GM21717 (cell line): ENCODE data around the gene SPACA7.

Source experiments
- ATAC-seq: cut with Tn5 transposase; IDR thresholded peaks from one replicate; pipeline ENCODE4 v1.9.1; 2021; ENCODE audit warnings: mild to moderate bottlenecking, moderate library complexity; ENCODE audit not compliant: unreplicated experiment

Gene SPACA7

DNA sequence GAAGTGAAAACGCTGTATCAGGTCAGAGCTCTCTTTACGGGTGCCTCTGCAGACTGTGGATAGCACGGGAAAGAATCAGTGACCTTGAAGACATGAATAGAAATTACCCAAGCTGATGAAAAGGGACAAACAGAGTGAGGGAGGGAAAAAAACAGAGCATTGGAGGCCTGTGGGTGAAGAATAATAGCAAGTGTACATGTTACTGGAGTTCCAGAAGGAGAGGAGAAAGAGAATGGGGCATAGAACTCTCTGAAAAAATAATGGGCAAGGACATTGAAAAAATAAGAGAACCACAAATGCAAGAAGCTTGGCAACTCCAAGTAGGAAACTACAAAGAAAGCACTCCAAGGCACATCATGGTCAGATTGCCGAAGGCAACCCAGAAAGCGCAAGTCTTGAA lies 86.3 kb downstream of the SPACA7 start:
- no peak for ATAC-seq

GRCh38 chr13:112464720-112465119 lies 88.6 kb downstream of the SPACA7 start:
- no peak for ATAC-seq

DNA sequence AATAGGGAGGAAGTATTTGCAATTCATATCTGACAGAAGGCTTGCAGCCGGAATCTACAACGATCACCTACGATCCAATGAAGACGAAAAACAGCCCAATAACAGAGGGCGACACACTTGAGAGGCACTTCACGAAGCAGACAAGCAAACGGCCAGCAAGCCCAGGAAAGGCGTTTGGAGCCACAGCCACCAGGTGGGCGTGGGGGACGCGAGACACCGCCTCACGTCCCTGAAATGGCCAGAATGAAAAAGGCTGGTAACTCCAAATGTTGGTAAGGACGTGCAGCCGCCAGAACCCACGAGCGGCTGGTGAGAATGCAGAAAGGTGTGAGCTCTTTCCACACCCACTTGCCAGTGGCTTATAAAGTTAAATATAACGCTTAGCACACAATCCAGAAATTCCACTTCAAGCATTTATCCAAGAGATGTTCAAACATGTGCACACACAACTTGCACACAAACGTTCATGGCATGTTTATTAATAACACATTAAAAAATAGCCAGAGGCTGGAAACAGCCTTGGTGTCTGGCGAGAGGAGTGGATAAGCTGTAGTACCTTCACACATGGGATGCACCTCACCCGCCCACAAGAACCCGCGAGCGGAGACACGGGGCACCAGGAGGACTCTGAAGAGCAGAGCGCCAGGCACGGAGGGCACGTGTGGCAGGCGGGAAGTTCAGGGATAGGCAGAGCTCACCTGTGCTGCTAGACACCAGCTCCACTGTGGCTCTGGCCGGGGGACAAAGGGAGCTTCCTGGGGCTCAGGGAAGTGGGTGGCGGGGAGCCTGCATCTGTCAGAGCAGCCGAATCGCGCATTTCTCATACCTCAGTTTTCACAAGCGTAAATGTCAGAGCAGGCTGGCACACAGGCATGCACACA lies 89.3 kb downstream of the SPACA7 start:
- ATAC-seq: no peak

GRCh38 chr13:112466132-112467058 lies 90.2 kb downstream of the SPACA7 start:
- no peak for ATAC-seq

- ATAC-seq: no peak
Measured at GRCh38 chr13:112467236-112467635, 91.1 kb downstream of the SPACA7 start.

DNA sequence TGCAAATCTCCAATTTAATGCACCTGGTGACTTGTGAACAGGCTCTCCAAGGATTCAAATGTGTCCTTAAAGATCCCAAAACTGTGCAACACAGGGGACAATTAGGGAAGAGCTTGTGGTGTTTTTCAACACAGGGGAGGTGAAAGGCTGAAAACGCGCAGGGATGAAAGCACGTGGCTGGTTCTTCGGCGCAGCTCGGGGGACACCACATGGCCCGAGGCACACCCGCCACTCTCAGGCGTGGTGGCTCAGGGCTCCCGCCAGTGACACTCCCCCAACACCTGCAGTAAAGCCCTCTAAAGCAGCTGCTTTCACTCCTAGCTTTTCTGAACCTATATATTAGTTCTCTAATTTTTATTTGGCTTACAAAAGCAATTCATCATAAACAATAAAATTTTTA lies 91.9 kb downstream of the SPACA7 start:
- ATAC-seq: no peak

DNA sequence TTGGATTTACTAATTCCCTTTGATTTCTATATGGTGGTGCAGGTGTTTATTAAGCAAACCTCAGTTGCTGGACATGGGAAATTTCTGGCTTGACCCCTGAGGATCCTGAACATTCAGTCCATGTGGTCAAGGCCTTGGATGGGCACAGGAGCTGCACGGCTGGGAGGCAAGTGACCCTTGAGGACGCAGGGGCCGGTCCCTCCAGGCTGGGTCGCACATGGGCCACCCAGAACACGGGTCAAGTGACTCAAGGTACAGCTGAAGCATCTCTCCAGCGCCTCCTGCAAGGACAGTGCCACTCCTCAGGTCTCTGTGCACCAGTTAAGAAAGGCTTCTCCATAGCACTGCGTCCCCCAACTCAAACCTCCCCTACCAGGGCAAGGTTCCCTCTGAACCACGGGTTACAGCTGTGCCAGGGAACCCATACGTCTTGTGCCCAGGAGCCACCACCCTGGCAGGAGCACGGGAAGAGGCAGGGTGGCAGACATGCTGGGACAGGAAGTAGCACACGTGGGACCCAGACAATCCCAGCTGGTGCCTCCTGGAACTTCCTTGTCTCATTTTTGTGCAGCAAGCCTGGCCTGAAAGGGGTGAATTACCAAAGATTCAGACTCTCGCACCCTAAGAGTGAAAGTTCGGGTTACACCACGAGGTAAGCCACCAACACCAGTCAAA lies 93.1 kb downstream of the SPACA7 start:
- no peak for ATAC-seq

- ATAC-seq: no peak
Measured at GRCh38 chr13:112473818-112474217, 97.7 kb downstream of the SPACA7 start.

GRCh38 chr13:112474869-112475268 lies 98.7 kb downstream of the SPACA7 start:
- ATAC-seq: no peak

DNA sequence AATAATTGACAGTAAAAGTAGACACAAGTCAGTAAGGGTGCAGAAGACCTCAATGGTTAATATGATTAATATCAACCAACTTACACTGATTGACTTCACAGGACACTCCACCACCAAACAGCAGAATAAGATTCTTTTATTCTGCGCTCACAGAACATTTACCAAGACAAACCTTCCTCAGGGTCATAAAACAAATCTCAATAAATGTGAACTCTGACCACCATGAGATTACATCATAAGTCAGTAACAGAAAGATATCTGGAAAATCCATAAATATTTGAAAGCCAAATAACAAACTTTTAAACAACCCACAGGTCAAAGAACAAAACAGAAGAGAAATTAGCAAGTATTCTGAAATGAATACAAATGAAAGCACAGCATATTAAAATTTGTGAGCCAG lies 99.7 kb downstream of the SPACA7 start:
- no peak for ATAC-seq

DNA sequence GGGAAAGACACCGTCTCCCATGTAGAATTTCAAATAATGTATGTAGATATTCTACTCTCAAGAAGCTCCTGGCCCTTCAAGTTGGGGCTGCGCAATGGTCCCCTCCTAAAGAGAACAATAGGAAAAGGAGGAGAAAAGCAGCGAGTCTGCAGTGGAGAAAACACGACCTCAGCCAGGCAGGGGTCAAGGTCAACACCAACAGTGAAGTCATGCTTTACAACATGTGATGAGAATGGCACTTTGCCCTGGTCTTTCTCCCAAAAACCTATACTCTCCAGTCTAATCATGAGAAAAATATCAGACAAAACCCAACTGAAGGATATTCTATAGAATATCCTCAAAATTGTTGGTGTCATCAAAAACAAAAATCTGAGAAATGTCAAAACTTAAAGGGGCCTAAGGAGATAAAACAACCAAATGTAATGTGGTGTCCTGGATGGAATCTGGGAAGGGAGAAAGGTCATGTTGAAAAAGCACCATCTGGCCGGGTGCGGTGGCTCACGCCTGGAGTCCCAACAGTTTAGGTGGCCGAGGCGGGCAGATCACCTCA lies 101.0 kb downstream of the SPACA7 start:
- no peak for ATAC-seq

DNA sequence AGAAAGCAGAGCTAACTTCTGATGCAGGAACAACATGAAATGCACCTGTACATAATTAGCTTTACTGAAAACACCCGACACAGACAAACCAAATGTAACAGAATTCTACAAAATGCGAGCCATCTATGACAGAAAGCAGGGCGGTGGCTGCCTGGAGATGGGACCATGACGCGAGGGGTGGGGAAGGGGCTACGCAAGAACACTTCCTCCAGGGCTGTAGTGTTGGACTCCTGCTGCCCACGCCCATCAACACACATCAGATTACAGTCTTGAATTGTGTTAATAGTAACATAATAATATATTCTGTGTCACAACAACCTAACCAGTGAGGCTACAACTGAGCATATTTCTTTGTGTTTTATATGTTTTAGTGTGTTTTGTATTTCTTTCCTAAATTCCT lies 103.2 kb downstream of the SPACA7 start:
- no peak for ATAC-seq

DNA sequence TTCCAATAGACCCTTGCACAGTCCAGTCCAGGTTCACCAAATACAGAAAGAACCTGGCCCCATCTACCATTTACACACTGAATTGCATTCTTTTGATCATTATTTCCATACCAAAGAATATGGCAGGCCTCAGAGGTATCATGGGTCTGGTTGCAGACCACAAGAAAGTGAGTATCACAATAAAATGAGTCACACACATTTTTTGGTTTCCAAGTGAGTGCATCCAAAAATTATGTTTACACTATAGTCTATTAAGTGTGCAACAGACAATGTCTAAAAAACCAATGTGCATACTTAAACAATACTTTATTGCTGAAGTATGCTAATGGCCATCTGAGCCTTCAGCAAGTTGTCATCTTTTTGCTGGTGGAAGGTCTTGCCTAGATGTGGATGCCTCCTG lies 105.3 kb downstream of the SPACA7 start:
- no peak for ATAC-seq

DNA sequence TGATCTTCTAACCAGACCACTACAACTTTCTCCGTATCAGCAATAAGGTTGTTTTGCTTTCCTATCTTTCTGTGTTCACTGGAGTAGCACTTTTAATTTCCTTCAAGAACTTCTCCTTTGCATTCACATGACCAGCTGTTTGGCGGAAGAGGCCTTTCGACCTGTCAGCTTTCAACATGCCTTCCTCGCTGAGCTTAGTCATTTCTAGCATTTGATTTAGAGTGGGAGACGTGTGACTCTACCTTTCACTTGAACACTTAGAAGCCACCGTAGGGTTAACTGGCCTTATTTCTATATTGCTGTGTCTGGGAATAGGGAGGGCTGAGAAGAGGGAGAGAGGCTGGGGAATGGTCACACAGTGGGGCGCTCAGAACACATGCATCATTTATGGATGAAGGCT lies 107.1 kb downstream of the SPACA7 start:
- no peak for ATAC-seq
